Endothelial cell of umbilical vein (primary cell): ENCODE data around the gene EVX1.

Experiments
- CTCF ChIP-seq, 2 donors: IDR thresholded peaks; 1 replicate in 1 of 2; 2 replicates in 1 of 2; pipeline ENCODE4 v1.5.1; 2011; ENCODE audit warnings: low read length in 2 of 2, mild to moderate bottlenecking in 2 of 2, moderate library complexity in 2 of 2, control low read depth in 1 of 2, inconsistent platforms in 1 of 2, low read depth in 1 of 2; ENCODE audit not compliant: insufficient read depth in 1 of 2; ENCODE audit errors: extremely low read depth in 1 of 2
- EZH2 ChIP-seq: IDR thresholded peaks from 2 replicates; pipeline ENCODE4 v1.6.1; 2012; ENCODE audit warnings: borderline replicate concordance, low read depth, mild to moderate bottlenecking, moderate library complexity, low read length, inconsistent platforms; ENCODE audit not compliant: severe bottlenecking
- FOS ChIP-seq: IDR thresholded peaks from 2 replicates; pipeline ENCODE4 v1.6.1; 2011; ENCODE audit warnings: mild to moderate bottlenecking, low read length, moderate library complexity, borderline replicate concordance; ENCODE audit not compliant: insufficient read depth
- POLR2A ChIP-seq: IDR thresholded peaks from 2 replicates; pipeline ENCODE4 v1.6.1; 2012; ENCODE audit warnings: low read depth, mild to moderate bottlenecking, control low read depth, low read length

- TF ChIP-seq CTCF (IDR thresholded peaks at IDR 0.05; ENCODE audit: extremely low read depth in 1 of 2, insufficient read depth in 1 of 2, low read depth in 1 of 2, low read length in 2 of 2): no peak
- TF ChIP-seq POLR2A: no peak
- TF ChIP-seq FOS: no peak
- TF ChIP-seq EZH2: peak; percentile 95
Measured at GRCh38 chr7:27242555-27243339, at the start of gene EVX1.
